ENCODE data around the gene MYL6B.

Gene MYL6B

DNA sequence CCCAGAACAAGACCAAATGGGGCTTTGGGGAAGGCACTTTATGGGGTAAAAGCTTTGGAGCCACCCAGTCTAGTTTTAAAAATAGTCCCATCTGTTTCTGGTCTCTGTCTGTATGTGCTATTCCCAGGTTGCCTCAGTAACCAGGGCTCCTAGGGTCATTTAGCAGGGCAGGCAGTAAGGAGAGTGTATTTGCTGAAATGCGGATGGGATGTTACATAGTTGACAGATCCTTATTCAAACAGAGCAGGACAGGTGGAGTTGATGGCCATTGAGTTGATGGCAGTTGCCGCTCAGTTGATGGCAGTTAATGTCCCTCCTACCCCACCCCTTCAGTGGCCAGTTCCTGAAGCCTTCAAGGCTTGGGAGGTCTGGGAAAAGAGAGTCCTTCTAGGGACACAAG, 29.8 kb upstream of the MYL6B start:
- DNase-seq (ENCODE audit: low spot score), result no peak

DNA sequence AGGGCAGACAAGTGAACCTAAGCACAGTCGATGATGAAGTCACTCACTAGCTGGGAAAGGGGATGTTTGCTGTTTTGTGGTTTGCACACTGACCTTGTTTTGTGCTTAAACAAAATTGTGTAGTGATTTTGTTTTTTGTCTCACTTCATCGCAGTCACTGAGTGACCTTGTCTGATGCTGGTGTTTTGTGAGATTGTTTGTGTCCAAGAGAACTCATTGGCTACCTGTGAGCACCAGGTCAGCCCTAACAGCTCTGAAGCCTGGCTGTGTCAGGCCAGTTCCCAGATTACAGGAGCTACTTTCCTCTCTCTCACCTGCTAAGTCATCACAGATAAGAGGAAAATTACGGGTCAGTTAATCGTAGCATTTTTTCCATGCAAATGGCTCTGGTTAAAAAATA, 28.3 kb upstream of the MYL6B start:
- DNase-seq (ENCODE audit: low spot score), result no peak

DNA sequence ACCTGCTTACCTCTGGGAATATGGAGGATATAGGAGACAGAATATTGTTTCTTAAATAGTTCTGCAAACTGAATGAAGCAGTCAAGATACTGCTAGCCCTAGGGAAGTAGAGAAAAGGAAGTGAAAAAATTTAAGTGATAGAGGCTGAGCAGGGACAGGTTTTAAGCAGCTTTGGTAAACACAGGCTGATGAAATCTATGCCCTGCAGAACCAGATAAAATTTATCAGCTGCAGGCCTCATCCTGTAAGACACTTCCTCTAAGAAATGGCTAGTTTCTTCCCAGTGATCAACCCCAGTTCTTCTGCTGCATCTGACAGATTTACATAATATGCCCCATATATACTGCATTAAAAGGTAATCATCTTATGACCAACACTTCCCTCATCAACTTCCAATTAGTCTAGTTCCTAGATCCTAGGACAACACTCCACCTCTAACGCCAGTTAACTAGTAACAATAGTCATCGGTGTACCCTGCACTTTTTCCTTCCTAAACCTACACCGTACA, 25.6 kb upstream of the MYL6B start:
- no peak for DNase-seq (ENCODE audit: low spot score)

DNA sequence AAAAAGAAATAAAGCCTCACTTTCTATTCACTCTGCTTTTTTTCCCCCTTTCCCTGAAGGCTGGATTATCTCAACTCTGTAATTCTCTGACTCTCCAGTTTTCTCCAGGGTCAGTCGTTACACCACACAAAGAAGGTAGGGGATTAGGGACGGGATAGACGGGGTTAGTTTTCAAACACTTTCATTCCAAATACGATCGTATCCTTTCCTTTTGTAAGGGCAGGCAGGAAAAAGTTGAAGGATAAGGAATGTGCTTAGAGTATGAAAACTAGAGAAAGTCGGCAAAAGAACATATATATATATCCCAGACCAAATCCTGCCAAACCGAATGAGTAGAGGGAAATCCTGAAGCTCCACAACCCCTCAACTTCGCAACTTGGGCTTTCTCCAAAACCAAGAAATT, 24.9 kb upstream of the MYL6B start:
- no peak for DNase-seq (ENCODE audit: low spot score)

DNA sequence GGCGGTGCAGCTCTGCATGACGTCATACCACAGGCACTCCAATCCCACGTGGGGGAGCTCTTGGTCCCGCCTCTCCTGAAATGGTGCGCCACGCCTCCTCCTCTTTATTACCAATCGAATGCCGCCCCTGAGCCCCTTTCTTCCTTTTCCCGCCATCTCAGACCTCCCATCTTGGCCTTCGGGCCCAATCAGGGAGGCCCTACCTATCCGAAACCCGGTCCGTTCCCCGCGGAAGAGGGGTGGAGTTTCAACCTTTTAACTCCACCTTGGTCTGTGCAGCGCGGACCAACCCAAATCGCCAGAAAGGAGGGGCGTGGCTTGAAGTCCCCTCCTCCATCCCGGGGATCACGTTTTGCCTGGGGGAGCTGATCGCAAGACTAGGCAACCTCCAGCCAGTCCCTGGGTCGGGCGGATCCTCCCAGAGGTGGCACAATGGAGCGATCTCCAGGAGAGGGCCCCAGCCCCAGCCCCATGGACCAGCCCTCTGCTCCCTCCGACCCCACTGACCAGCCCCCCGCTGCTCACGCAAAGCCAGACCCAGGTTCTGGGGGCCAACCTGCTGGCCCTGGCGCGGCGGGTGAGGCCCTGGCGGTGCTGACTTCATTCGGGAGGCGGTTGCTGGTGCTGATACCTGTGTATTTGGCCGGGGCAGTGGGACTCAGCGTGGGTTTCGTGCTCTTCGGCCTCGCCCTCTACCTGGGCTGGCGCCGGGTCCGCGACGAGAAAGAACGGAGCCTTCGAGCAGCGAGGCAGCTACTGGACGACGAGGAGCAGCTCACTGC, 24.3 kb upstream of the MYL6B start, which contains the start of gene ESYT1:
Gene ESYT1, plus strand, starts transcription at position 380 of the 782 bp plus-strand sequence. Its CDS starts 53 bp downstream, at position 433.
- peak; percentile 98 for DNase-seq (ENCODE audit: low spot score)

DNA sequence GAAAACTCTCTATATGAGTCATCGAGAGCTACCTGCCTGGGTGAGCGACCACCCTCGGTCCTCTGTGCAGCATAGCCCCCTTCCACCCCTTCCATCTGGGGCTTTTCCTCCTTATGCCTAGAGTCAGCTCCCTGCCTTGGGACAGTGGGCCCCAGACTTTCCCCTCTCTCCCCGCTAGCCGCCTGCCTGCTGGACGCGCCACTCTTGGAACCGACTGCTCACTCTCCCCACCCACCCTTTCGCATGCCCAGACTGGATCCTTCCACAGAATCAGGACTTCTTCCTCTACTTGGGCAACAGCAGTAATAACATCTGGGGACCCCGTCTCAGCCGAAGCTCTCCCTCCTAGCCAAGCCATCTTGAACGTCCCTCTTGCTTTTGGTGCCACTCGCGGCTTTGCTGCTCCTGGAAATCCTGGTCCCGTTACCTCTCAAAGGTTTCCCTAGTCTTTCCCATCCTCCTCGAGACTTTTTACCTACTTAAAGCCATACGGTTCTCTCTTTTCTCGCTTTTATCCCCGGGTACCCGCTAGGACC, 23.6 kb upstream of the MYL6B start:
- peak; percentile 44 for DNase-seq (ENCODE audit: low spot score)

DNA sequence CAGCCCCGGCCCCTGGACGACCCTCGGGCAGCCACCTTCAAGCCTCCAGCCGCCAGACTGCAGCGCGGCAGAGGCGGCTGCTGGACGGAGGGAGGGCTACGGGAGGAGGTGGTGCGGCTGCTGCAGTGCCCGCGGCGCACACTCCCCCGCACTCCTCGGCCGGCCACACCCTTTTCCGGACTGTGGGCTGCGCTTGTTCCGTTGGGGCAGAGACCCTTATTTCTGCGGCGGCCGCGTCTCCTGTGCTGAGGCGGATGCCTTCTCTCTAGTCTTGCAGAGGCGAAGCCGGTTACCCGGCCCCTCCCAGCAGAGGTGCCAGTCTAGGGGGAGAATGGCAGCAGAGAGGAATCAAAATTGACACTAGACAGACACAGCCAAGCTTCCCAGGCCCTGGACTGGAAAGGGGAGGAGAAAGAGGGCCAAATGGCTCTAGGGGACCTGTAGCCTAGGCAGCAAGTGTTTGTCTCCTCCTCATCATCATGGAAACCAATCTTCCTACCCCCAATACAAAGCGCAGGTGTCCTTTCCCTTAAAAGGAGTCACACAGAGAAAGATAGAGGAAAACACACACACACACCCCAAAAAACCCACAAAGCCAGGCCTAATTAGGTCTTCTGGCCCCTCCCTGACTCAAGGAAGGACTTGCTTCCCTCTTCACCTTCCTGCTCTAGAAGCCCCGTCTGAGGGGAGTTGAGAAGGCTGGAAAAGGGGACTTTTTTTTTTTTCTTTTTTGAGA, 23.0 kb upstream of the MYL6B start:
- DNase-seq (ENCODE audit: low spot score), result peak; percentile 57

DNA sequence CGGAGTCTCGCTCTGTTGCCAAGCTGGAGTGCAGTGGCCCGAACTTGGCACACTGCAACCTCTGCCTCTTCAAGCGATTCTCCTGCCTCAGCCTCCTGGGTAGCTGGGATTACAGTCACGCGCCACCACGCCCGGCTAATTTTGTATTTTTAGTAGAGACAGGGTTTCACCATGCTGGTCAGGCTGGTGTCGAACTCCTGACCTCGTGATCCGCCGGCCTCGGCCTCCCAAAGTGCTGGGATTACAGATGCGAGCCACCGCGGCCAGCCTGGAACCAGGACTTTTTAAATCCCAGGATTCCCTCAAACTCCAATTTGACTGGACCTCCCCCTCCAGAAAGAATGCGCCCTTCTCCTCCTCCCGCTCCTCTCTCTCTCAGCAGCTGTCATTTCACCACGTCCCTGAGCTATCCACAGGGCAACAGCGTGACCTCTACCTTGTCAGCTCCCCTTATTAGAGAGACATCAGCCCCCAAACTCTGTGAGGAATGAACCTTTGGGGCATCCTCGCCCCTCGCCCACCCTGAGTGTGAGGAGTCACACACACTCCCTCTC, 22.4 kb upstream of the MYL6B start:
- no peak for DNase-seq (ENCODE audit: low spot score)

DNA sequence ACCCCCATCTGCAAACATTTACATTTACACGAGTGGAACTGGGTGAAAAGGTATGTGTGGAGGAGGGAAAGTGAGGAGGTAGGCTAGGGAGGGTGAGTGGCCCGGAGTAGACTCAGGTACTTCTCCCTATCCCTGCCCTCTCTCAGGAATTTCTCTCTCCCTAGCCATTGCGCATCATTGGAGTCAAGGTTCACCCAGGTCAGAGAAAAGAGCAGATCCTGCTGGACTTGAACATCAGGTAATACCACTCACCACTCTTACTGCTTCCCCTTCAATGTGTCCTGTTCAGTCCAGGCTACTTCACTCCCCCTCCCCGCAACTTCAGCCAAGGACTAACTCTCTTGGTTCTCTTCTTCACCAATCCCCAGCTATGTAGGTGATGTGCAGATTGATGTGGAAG, 21.5 kb upstream of the MYL6B start:
- no peak for DNase-seq (ENCODE audit: low spot score)

DNA sequence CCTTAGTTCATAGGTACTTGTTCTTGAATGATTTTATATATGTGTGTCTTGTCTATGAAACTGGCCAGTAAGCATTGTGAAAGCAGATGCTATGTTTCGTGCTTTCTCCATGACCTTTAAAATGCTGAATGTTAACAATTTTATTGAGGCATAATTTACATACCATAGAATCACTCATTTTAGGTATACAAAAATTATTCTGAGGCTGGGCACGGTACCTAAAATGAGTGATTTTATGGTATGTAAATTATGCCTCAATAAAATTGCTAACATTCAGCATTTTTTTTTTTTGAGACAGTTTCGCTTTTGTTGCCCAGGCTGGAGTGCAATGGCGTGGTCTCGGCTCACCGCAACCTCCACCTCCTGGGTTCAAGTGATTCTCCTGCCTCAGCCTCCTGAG, 17.5 kb upstream of the MYL6B start:
- DNase-seq (ENCODE audit: low spot score), result no peak

DNA sequence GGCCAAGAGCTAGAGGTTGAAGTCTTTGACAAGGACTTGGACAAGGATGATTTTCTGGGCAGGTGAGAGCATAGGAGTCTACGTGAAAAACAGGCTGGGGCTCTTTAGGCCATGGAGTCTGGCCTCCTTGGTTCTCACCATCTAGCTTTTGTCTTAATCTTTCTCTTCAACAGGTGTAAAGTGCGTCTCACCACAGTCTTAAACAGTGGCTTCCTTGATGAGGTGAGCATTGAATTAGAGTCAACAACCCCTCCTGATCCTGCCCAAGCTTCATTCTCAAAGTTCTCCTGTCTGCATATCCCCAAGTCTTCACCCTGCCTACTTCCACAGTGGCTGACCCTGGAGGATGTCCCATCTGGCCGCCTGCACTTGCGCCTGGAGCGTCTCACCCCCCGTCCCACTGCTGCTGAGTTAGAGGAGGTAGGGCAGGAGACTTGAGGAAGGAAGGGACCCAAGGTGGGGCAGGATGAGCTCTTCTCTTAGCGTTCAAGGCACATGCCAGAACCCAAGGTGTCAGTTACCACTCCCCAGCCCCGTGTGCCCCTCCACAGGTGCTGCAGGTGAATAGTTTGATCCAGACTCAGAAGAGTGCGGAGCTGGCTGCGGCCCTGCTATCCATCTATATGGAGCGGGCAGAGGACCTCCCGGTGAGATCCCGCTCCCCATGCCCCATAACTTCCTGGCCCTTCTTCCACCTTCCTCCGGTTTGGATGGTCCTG, 14.4 kb upstream of the MYL6B start:
- no peak for DNase-seq (ENCODE audit: low spot score)

DNA sequence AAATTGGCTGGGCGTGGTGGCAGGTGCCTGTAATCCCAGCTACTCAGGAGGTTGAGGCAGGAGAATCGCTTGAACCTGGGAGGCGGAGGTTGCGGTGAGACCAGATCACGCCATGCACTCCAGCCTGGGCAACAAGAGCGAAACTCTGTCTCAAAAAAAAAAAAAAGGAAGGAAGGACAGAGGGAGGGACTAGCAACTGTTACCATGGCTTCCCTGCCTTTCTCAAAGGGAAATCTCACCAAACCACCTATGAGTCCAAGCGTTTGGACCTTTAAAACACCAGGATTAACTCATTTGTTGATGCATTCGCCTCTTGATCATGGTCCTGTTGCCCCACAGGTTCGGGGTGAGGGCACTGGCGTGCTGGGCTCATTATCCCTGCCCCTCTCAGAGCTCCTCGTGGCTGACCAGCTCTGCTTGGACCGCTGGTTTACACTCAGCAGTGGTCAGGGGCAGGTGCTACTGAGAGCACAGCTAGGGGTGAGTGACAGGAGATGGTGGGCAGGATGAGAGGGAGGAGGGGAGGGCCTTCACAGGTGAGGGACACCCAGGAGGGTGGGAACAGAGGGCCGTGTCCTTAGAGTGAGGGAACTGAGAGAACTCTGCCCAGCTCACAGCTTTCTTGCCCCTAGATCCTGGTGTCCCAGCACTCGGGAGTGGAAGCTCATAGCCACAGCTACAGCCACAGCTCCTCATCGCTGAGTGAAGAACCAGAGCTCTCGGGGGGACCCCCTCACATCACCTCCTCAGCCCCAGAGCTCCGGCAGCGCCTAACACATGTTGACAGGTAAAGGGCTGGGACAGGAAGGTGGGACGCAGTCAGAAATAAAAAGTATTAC, 10.2 kb upstream of the MYL6B start:
- no peak for DNase-seq (ENCODE audit: low spot score)

DNA sequence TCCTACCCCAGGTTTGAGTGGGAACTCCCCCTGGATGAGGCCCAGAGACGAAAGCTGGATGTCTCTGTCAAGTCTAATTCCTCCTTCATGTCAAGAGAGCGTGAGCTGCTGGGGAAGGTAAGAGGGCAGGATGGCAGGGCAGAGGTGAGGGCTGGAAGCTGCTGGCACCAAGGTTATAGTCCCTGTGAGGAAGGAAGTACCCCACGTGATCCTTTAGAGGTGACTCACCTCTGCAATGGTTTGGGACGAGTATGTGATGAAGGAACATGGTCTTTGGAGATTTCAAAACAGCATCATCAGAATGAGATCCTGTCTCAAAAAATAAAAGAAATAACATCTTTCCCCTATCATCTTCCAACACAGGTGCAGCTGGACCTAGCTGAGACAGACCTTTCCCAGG, 9.2 kb upstream of the MYL6B start:
- no peak for DNase-seq (ENCODE audit: low spot score)

DNA sequence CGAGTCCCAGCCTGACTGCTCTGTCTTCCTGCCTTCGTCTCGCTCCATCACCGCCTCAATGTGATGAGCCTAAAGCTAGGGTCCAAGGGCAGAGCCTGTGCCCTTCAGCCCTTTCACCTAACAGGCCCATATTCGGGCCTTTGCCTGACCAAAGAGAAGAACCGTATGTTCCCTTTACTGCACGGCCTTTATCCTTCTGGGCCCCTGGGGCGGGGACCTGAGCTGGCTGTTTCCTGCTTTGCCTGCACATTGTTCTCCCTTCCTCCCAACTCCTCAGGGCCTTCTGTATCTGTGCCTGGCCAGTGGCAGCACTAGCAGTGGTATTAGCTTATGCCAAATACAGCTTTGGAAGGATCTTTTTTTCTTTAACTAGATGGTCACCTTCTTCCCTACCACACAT, 8.5 kb upstream of the MYL6B start:
- no peak for DNase-seq (ENCODE audit: low spot score)

DNA sequence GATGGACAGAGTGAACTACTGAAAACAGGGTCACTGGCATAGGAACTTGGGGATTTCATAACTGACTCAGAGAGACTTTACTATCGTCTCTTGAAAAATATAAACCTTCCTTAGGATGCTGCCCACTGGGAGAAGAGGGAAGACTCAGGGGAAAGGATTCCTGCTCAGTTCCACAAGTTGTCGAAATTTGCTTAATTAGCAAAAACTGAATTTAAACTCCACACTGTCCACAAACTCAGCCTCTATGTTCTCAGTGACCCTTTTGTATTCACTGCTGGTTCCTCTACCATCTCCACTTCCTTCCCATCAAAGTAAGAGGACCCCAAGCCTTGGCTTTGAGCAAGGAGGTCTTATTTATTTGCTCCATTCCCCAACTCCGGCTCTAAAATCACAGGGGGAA, 7.2 kb upstream of the MYL6B start:
- DNase-seq (ENCODE audit: low spot score), result no peak

DNA sequence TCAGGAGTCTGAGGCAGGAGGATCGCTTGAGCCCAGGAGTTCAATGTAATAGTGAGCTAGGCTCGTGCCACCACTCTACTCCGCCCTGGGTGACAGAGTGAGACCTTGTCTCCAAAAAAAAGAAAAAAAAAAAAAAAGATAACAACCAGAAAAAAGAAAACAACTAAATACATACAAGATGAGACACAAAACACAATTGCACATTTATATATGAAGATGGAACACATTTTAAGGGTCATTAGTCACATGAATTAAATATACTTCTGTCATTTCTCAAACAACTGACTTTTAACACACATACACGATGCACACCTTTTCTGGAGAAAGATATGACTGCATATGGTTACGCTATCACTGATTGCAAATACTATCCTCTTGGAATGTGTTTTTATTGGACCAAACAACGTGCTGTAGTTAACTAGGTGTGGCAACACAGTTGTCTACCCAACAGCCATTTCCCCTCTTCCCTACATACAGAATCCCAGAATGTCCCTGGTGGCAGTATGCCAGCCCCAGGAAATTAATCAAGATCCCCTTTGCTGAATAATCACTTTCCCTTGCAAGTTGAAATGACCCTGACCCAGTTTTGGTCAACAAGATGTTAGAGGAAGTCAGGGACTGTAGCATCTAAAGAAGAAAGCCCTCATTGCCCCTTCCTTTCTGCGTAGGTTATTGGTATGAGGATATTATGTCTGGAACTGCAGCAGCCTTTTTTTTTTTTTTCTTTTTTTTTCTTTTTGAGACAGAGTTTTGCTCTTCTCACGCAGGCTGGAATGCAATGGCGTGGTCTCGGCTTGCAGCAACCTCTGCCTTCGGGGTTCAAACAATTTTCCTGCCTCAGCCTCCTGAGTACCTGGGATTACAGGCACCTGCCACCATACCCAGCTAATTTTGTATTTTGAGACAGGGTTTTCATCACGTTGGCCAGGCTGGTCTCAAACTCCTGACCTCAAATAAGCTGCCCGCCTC, 5.6 kb upstream of the MYL6B start:
- DNase-seq (ENCODE audit: low spot score), result no peak

DNA sequence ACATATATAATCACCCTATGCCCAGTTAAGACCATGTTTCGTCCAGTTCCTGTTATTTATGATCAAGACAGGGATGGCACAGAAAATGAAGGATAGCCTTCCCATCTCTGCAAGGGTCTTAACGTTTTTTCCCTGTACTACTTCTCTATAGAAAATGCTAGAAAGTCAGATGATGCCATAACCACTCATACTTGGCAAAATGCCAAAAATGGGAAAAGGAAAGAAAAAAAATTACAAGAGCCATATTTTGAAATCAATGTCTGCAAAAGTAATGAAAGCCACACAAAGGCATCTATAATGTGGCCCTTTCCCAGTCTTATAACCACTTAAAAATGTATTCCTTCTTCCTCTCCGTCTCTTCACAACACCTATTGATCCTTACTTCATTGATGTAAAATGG, 1.8 kb upstream of the MYL6B start:
- no peak for DNase-seq (ENCODE audit: low spot score)

DNA sequence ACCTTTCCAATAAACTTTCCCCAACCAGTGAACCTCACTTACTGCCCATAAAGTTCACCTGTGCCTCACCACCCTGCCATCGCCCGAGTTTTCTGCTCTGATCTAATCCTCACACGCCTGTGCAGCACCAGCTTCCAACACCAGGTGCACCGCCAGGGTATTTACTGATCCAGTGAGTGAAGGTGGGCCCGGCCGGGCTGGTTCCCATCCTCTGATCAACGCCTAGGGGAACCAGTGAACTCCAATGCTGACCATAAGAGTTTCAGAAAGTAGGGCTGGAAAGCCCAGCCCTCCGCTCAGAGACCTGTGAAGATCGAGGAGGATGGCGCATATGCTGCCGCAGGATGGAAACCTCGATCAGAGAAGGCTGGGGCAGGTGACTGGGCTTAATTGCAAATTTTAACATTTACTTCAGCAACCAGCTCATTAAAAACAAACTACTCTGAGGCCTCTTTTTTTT, 685 bp upstream of the MYL6B start:
- DNase-seq (ENCODE audit: low spot score), result no peak

DNA sequence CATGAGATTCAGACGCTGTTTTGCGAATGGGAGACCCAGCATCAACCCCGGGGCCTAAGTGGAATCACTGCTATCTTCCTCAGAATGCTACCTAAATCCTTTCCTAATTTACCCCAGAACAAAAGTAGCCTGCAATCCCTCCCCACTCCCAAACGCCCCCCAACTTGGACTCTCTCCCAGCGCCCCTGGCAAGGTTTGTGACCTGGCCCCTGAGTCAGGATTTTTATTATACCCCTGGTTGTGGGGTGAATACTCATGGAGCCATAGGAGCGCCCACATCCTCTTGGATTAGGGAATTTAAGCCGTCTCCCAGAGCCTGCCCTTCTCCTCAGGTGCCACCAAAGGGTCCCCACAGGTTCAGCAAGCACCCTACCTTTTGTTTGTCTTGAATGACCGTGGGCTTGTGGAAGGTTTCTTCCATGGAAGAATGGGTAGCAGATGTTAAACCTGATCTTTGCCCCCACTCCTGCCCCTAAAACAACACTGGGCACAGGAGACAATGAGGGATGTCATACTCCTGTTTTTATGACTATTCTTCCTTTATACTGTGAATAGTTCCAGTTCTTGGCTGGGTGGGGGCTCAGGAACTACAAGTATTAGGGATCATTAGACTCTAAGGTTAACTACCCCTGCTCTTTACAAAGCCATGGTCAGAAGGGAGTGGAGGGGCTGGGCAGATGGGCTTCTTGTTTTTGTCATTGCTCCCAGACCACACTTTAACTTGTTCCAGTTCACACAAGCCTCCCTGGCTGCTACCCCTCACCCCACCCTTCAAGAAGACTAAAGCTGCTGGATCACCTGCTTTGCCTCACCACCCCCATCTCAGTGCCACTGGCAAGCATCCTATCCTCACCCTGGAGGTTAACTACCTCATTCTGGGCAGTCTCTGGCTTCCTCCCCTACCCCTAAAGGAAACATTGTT, 630 bp downstream of the MYL6B start:
- DNase-seq (ENCODE audit: low spot score), result no peak

Data from AG08396 (cell line).